ENCODE data around the gene CUL7. TPM values are rescaled to one million over a fixed set of nuclear protein-coding genes. Genes with fewer than 3 reads are reported as not detected.
A peak's percentile ranks its signal among the peaks of the same experiment; 100 is the strongest.
"Not testable (repeated sequence)": the region's sequence is repeated elsewhere in the genome, so short reads cannot be mapped to it uniquely, and the experiment has no call there.

Gene CUL7
- polyA plus RNA-seq (2014; cell fraction: cytosol; rRNA removed) = 22.3 and 29.6 TPM in 2 replicates
- 75.4 and 85.6 TPM in 2 replicates for polyA plus RNA-seq (2014; cell fraction: nucleus; rRNA removed)

- peak; percentile 93 for DNase-seq (ENCODE audit: low spot score)
Measured at GRCh38 chr6:43053545-43054205, at the start of gene CUL7. Gene CUL7, minus strand, starts transcription at chr6:43053851. Its CDS starts 1,063 bp downstream, at chr6:43052788.

GRCh38 chr6:43101497-43101896 is 47.8 kb upstream of the CUL7 start:
- DNase-seq (ENCODE audit: low spot score) = no peak

- DNase-seq (ENCODE audit: low spot score) = no peak
Measured at GRCh38 chr6:43097502-43097901, 43.9 kb upstream of the CUL7 start.

GRCh38 chr6:43097098-43097489 is 43.4 kb upstream of the CUL7 start:
- DNase-seq (ENCODE audit: low spot score) = no peak

- DNase-seq (ENCODE audit: low spot score) = no peak
Measured at GRCh38 chr6:43096451-43097097, 42.9 kb upstream of the CUL7 start.

GRCh38 chr6:43095939-43096338 is 42.3 kb upstream of the CUL7 start:
- DNase-seq (ENCODE audit: low spot score) = no peak

GRCh38 chr6:43093436-43094289 is 40.0 kb upstream of the CUL7 start:
- DNase-seq (ENCODE audit: low spot score) = no peak

- DNase-seq (ENCODE audit: low spot score) = no peak
Measured at GRCh38 chr6:43092635-43093034, 39.0 kb upstream of the CUL7 start.

GRCh38 chr6:43091436-43091991 is 37.9 kb upstream of the CUL7 start:
- no peak for DNase-seq (ENCODE audit: low spot score)

GRCh38 chr6:43091020-43091419 is 37.4 kb upstream of the CUL7 start:
- DNase-seq (ENCODE audit: low spot score) = no peak

- DNase-seq (ENCODE audit: low spot score) = no peak
Measured at GRCh38 chr6:43090559-43090956, 36.9 kb upstream of the CUL7 start.

GRCh38 chr6:43089874-43090558 is 36.4 kb upstream of the CUL7 start:
- DNase-seq (ENCODE audit: low spot score) = no peak

GRCh38 chr6:43089467-43089866 is 35.8 kb upstream of the CUL7 start:
- DNase-seq (ENCODE audit: low spot score) = no peak

- DNase-seq (ENCODE audit: low spot score) = no peak
Measured at GRCh38 chr6:43088654-43089056, 35.0 kb upstream of the CUL7 start.

- DNase-seq (ENCODE audit: low spot score) = no peak
Measured at GRCh38 chr6:43086022-43086658, 32.5 kb upstream of the CUL7 start.

GRCh38 chr6:43082806-43083655 is 29.4 kb upstream of the CUL7 start:
- no peak for DNase-seq (ENCODE audit: low spot score)

- DNase-seq (ENCODE audit: low spot score) = not testable (repeated sequence)
Measured at GRCh38 chr6:43081922-43082321, 28.3 kb upstream of the CUL7 start.

GRCh38 chr6:43081043-43081442 is 27.4 kb upstream of the CUL7 start:
- no peak for DNase-seq (ENCODE audit: low spot score)

GRCh38 chr6:43078691-43079090 is 25.0 kb upstream of the CUL7 start:
- no peak for DNase-seq (ENCODE audit: low spot score)

GRCh38 chr6:43077981-43078511 is 24.4 kb upstream of the CUL7 start:
- no peak for DNase-seq (ENCODE audit: low spot score)
